ENCODE results near the gene TTC22.
"Not testable (repeated sequence)": the region's sequence is repeated elsewhere in the genome, so short reads cannot be mapped to it uniquely, and the experiment has no call there.

The TTC22 gene

GRCh38 chr1:54781023-54781723, 19.9 kb downstream of the TTC22 start:
- no peak for DNase-seq

- DNase-seq = no peak
These were observed 23.7 kb downstream of the TTC22 start for GRCh38 chr1:54777431-54777830.

- no peak for DNase-seq
These were observed 24.1 kb downstream of the TTC22 start for GRCh38 chr1:54777011-54777410.

- not testable (repeated sequence) for DNase-seq
These were observed 25.0 kb downstream of the TTC22 start for GRCh38 chr1:54775828-54776721.

- DNase-seq = no peak
These were observed 26.2 kb downstream of the TTC22 start for GRCh38 chr1:54774820-54775498.

GRCh38 chr1:54772951-54773350, 28.2 kb downstream of the TTC22 start:
- no peak for DNase-seq

GRCh38 chr1:54768093-54768492, 33.0 kb downstream of the TTC22 start:
- no peak for DNase-seq

GRCh38 chr1:54767526-54767925, 33.6 kb downstream of the TTC22 start:
- no peak for DNase-seq

GRCh38 chr1:54766726-54767125, 34.4 kb downstream of the TTC22 start:
- DNase-seq = peak; percentile 91

GRCh38 chr1:54764922-54765561, 36.1 kb downstream of the TTC22 start:
- DNase-seq = no peak

GRCh38 chr1:54764133-54764921, 36.8 kb downstream of the TTC22 start, which contains the start of gene PARS2:
Gene PARS2 (minus strand): TSS chr1:54764523. CDS start chr1:54759161, 5,362 bp downstream.
- peak; percentile 99 for DNase-seq

GRCh38 chr1:54763816-54764132, 37.3 kb downstream of the TTC22 start:
- no peak for DNase-seq

- DNase-seq = no peak
These were observed 42.3 kb downstream of the TTC22 start for GRCh38 chr1:54758678-54759348.

- DNase-seq = no peak
These were observed 43.3 kb downstream of the TTC22 start for GRCh38 chr1:54757833-54758232.

- DNase-seq = no peak
These were observed 46.4 kb downstream of the TTC22 start for GRCh38 chr1:54754486-54755285.

- no peak for DNase-seq
These were observed 47.1 kb downstream of the TTC22 start for GRCh38 chr1:54754045-54754444.

GRCh38 chr1:54751426-54751825, 49.7 kb downstream of the TTC22 start:
- DNase-seq = no peak

GRCh38 chr1:54750596-54750995, 50.5 kb downstream of the TTC22 start:
- no peak for DNase-seq

GRCh38 chr1:54748094-54748835, 52.9 kb downstream of the TTC22 start:
- DNase-seq = no peak

GRCh38 chr1:54745864-54746263, 55.3 kb downstream of the TTC22 start:
- DNase-seq = no peak
